K562 (cell line): ENCODE measurements around the gene KCNK3. TPM values are rescaled to one million over a fixed set of nuclear protein-coding genes. Genes with fewer than 3 reads are reported as not detected.

Experiments
- ATAC-seq: fragments of 200-7000 bp; cut with Tn5 transposase; 3 replicates; pipeline ENCODE4 v1.9.1; 2020; ENCODE audit warnings: moderate library complexity
- BruUV-seq: library from RNA; stranded (reverse); fragments of 400-500 nt; replicated peaks from 2 replicates; lab custom pipeline; 2021; lab: Mats Ljungman, UMichigan
- CTCF ChIA-PET: fragments of 300-600 bp; formaldehyde crosslinking; extraction: SDS; loops from one replicate; lab custom pipeline; 2021; ENCODE audit warnings: low intra/inter-chr PET ratio; lab: Yijun Ruan, JAX
- POLR2A ChIA-PET: fragments of 300-600, 350-650 bp; sonication (Branson Sonifier 250); formaldehyde crosslinking; extraction: SDS; loops from one replicate; lab custom pipeline; 2021; ENCODE audit warnings: antibody characterized with exemption, inconsistent platforms; lab: Yijun Ruan, JAX
- DNase-seq, 4 experiments: peaks; one replicate each; pipeline versions ENCODE4 v3.0.0 to v3.0.0-alpha.2; 2011 to 2018; ENCODE audit warnings: low spot score in 3 of 4, mixed read lengths in 3 of 4; ENCODE audit errors: extremely low read depth in 1 of 4
- FAIRE-seq: peaks from 2 replicates; lab custom pipeline; 2011; peaks lifted over from hg19 to GRCh38; lab: Jason Lieb, UNC
- H2AFZ ChIP-seq: 2 replicates; pipeline ENCODE4 v1.6.0; 2011; ENCODE audit warnings: low read depth, low read length, control low read depth, inconsistent platforms
- H3K27ac ChIP-seq: fragments of 200-600 bp; 3 replicates; pipeline ENCODE4 v1.8.0; 2011; ENCODE audit warnings: low read depth, mild to moderate bottlenecking, control low read depth, inconsistent platforms, low read length, moderate library complexity, mixed read lengths; ENCODE audit errors: extremely low read depth
- H3K27me3 ChIP-seq, 2 experiments: fragments of 300-600 bp in 1 of 2; 2 replicates in 1 of 2; 3 replicates in 1 of 2; pipeline versions ENCODE4 v1.6.0 to v1.8.0; 2011; ENCODE audit warnings: inconsistent platforms in 2 of 2, low read length in 2 of 2, mild to moderate bottlenecking in 1 of 2, mixed read lengths in 1 of 2, moderate library complexity in 1 of 2; ENCODE audit not compliant: control insufficient read depth in 2 of 2, insufficient read depth in 2 of 2
- H3K36me3 ChIP-seq: fragments of 300-600 bp; 3 replicates; pipeline ENCODE4 v1.8.0; 2011; ENCODE audit warnings: mild to moderate bottlenecking, low read length, inconsistent platforms; ENCODE audit not compliant: control insufficient read depth, insufficient read depth
- H3K4me1 ChIP-seq, 2 experiments: fragments of 200-600 bp in 1 of 2; replicated peaks in 1 of 2; 2 replicates in 1 of 2; 3 replicates in 1 of 2; pipeline versions ENCODE4 v1.5.1 to v1.8.0; 2011; ENCODE audit warnings: inconsistent platforms in 2 of 2, low read length in 2 of 2, mild to moderate bottlenecking in 1 of 2, mixed read lengths in 1 of 2, moderate library complexity in 1 of 2; ENCODE audit not compliant: control insufficient read depth in 2 of 2, insufficient read depth in 2 of 2
- H3K4me2 ChIP-seq: 2 replicates; pipeline ENCODE4 v1.6.1; 2011; ENCODE audit warnings: low read length, control low read depth, inconsistent platforms, mixed read lengths; ENCODE audit not compliant: insufficient read depth
- H3K4me3 ChIP-seq: fragments of 200-600 bp; sonication (generic), shearing (Covaris generic); 2 replicates; pipeline ENCODE4 v1.5.1; 2016; ENCODE audit warnings: control low read depth, inconsistent platforms
- H3K79me2 ChIP-seq: fragments of 200-600 bp; 3 replicates; pipeline ENCODE4 v1.8.0; 2011; ENCODE audit warnings: low read length, inconsistent platforms; ENCODE audit not compliant: control insufficient read depth, insufficient read depth
- H3K9ac ChIP-seq, 2 experiments: 2 replicates each; pipeline versions ENCODE4 v1.6.0 to v1.6.1; 2011; ENCODE audit warnings: low read depth in 2 of 2, low read length in 2 of 2, control low read depth in 1 of 2, inconsistent platforms in 1 of 2, mild to moderate bottlenecking in 1 of 2, mixed read lengths in 1 of 2; ENCODE audit not compliant: insufficient read depth in 1 of 2
- H3K9me1 ChIP-seq: one replicate; pipeline ENCODE4 v1.6.0; 2011; ENCODE audit warnings: inconsistent platforms, mild to moderate bottlenecking, low read length, moderate library complexity; ENCODE audit not compliant: control insufficient read depth, insufficient read depth
- H3K9me3 ChIP-seq: replicated peaks from 2 replicates; pipeline ENCODE4 v1.5.1; 2011; ENCODE audit warnings: low read depth, low read length, inconsistent platforms; ENCODE audit not compliant: control insufficient read depth, insufficient read depth
- H4K20me1 ChIP-seq: replicated peaks from 2 replicates; pipeline ENCODE4 v1.6.1; 2011; ENCODE audit warnings: low read length, inconsistent platforms, mixed read lengths; ENCODE audit not compliant: control insufficient read depth, insufficient read depth
- HDAC2 ChIP-seq: fragments of 450-650 bp; IDR thresholded peaks from 2 replicates; pipeline ENCODE4 v1.6.1; 2016; ENCODE audit warnings: mild to moderate bottlenecking
- HMGN3 ChIP-seq: IDR thresholded peaks from 2 replicates; pipeline ENCODE4 v1.6.1; 2011; ENCODE audit warnings: borderline replicate concordance, low read depth, mild to moderate bottlenecking, mixed read lengths, low read length; ENCODE audit not compliant: insufficient read length; ENCODE audit errors: extremely low read depth
- HNRNPL ChIP-seq: fragments of 200-400 bp; formaldehyde crosslinking; IDR thresholded peaks from 2 replicates; pipeline ENCODE4 v1.6.1; 2017; ENCODE audit warnings: low read depth, mild to moderate bottlenecking, low read length
- ILF3 ChIP-seq: fragments of 450-650 bp; IDR thresholded peaks from 2 replicates; pipeline ENCODE4 v1.6.1; 2018; ENCODE audit warnings: antibody characterized with exemption, mild to moderate bottlenecking, moderate library complexity, borderline replicate concordance
- JUND ChIP-seq, 2 experiments: IDR thresholded peaks; 2 replicates in 1 of 2; 3 replicates in 1 of 2; pipeline ENCODE4 v1.6.1; 2011; ENCODE audit warnings: borderline replicate concordance in 2 of 2, low read depth in 2 of 2, low read length in 2 of 2, improper control_type of control experiment in 1 of 2, missing biosample characterization in 1 of 2, missing genetic modification characterization in 1 of 2, missing genetic modification reagents in 1 of 2
- RB1 ChIP-seq: fragments of 450-650 bp; IDR thresholded peaks from 2 replicates; pipeline ENCODE4 v1.6.1; 2017; ENCODE audit warnings: low read depth, mild to moderate bottlenecking
- SRF ChIP-seq, 2 experiments: fragments of 250-450, 450-650 bp in 1 of 2; sonication (Bioruptor Pico) in 1 of 2; sonication (generic) in 1 of 2; formaldehyde crosslinking; IDR thresholded peaks; 2 replicates each; pipeline versions ENCODE4 v1.5.0 to v1.5.1; 2020 to 2022; ENCODE audit warnings: mild to moderate bottlenecking in 1 of 2, missing genetic modification reagents in 1 of 2
- TBP ChIP-seq: optimal IDR thresholded peaks from 2 replicates; pipeline ENCODE3; 2011; ENCODE audit warnings: low read depth, low read length, improper control_type of control experiment
- U2AF2 ChIP-seq: fragments of 200-400 bp; formaldehyde crosslinking; optimal IDR thresholded peaks from 2 replicates; pipeline ENCODE3; 2017; ENCODE audit warnings: low read depth, mild to moderate bottlenecking, low read length
- WGBS: fragments of 100-300 bp; shearing (Covaris generic); methylation state at CpG from one replicate; pipeline ENCODE4 v1.1.6; 2016; ENCODE audit warnings: low coverage, mixed read lengths; ENCODE audit not compliant: insufficient coverage; ENCODE audit errors: missing lambda C conversion rate; 5-methylcytosine and 5-hydroxymethylcytosine counted together
- in situ Hi-C: fragments of 300-500 bp; cut with MboI; formaldehyde crosslinking; loops from 4 replicates; pipeline ENCODE4 v1.15.0; 2018; ENCODE audit warnings: inconsistent platforms, mixed read lengths
- intact Hi-C: fragments of 100-400 bp; cut with micrococcal nuclease; formaldehyde crosslinking; loops from 2 replicates; pipeline ENCODE4 v1.14.2; 2022
- polyA plus RNA-seq, 8 experiments: library from polyadenylated mRNA; depleted of rRNA in 4 of 8; stranded (reverse) in 5 of 8; unstranded in 3 of 8; fragments of >200 nt; fragmentation: Nextera tagmentation in 2 of 8; fragmentation: Illumina TruSeq in 1 of 8; extraction: Ambion mirVana in 2 of 8; extraction: Trizol in 1 of 8; gene quantifications; 2 replicates each; pipeline versions ENCODE4 v1.2.1 to v1.2.3, GENCODE V29; 2011 to 2014; ENCODE audit warnings: inconsistent platforms in 1 of 8, missing spikeins in 1 of 8
- total RNA-seq, 7 experiments: library from RNA; depleted of rRNA in 6 of 7; stranded (reverse); fragments of >200 nt in 6 of 7; fragmentation: Illumina TruSeq in 2 of 7; extraction: Trizol in 2 of 7; gene quantifications; 2 replicates each; pipeline versions ENCODE4 v1.2.1 to v1.2.3, GENCODE V29; 2011 to 2021; ENCODE audit warnings: low replicate concordance in 1 of 7
- TF ChIP-seq, protein P1 (sequence below): fragments of 450-650 bp; conservative IDR thresholded peaks from 2 replicates; pipeline ENCODE4 v1.6.1; 2016; ENCODE audit warnings: missing genetic modification characterization, low read depth, mild to moderate bottlenecking, control low read depth, missing compliant biosample characterization
- TF ChIP-seq, protein P2 (sequence below): fragments of 450-650 bp; IDR thresholded peaks from 2 replicates; pipeline ENCODE4 v1.6.1; 2016; ENCODE audit warnings: mild to moderate bottlenecking
- TF ChIP-seq, protein P3 (sequence below), 2 experiments: IDR thresholded peaks; 2 replicates each; pipeline ENCODE4 v1.6.1; 2011; ENCODE audit warnings: borderline replicate concordance in 1 of 2, control low read depth in 1 of 2, low read depth in 1 of 2, low read length in 1 of 2, mild to moderate bottlenecking in 1 of 2, mixed read lengths in 1 of 2, moderate library complexity in 1 of 2; ENCODE audit not compliant: insufficient read depth in 1 of 2, insufficient read length in 1 of 2, poor library complexity in 1 of 2, severe bottlenecking in 1 of 2; ENCODE audit errors: extremely low read depth in 1 of 2
- TF ChIP-seq, protein P4 (sequence below): fragments of 250-450 bp; sonication (Bioruptor Pico); IDR thresholded peaks from 2 replicates; pipeline ENCODE4 v1.4.0; 2020; ENCODE audit warnings: mild to moderate bottlenecking, moderate library complexity

Gene KCNK3
- total and polyA plus RNA-seq, 9 of the 15 experiments (the other 6 are each of a cell fraction or from before 2014, with no cell fraction given): 0.01 to 0.20 (median 0.07) TPM; not detected in 5

DNA sequence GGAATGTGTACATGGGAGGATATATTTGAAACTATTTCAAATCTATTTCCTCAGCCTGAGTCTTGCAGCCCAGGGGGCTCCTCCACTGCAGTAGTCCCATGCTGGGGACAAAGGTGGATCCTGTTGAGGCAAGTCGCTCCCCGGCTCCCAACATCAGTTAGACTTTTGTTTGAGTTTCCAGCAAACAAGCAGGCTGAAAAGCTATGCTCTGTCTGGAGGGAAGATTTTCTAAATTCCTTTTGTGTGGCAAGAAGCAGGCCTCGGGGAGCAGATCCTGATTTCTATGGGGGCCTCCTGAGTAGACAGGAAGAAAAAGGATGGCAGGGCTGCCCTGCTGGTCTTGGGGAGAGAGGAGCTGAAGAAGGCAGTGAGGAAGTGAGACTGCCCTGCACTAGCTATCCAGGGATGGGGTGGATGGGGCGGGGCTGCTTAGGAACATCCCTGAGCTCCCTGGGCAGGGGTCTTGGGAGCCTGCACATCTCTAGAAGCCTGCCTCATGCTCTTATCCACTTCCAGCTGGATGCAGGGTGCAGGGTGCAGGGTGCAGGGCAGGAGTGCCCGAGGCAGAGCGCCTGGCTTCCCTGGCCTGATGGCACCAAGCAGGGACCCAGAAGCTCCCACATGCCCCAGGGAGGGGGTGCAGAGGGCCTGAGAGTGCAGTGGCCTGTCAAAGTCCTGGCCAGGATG is 45.4 kb upstream of the KCNK3 start:
- Histone ChIP-seq H3K9me3 (0 out of 2 replicates have a peak, but pooled peaks cover 2% of the 10 kb centered on the region), H2AFZ (no peak overlapping the region), H3K4me2 (no peak overlapping the region), H3K9me1 (no peaks in the 10 kb centered on the region), H3K36me3 (no peaks in the 10 kb centered on the region), H3K4me3 (no peak overlapping the region), H4K20me1 (no peaks in the 10 kb centered on the region), H3K4me1 (no peaks in the 10 kb centered on the region), H3K27ac (no peak overlapping the region), H3K27me3 (peaks cover 26 to 75% of the 10 kb centered on the region in 2 experiments), H3K79me2 (no peaks in the 10 kb centered on the region), H3K9ac (no peak overlapping the region)
- POLR2A ChIA-PET: interaction anchor here (0.5 to 1.1 kb wide), 2 partner anchors 86 to 285 kb away, joined by 3 read pairs; no protein-coding TSS in a partner anchor
- intact Hi-C loops: no loop called here
- ATAC-seq: no peak
- no peak for FAIRE-seq
- in situ Hi-C loops: no loop called here
- CTCF ChIA-PET: no interaction called here
- no peak for DNase-seq
- 0% methylated on average over 5 of the region's 6 CpGs for WGBS
- BruUV-seq: no TSS peak
- TF ChIP-seq SRF (CRISPR knock-in tag; IDR thresholded peaks at IDR 0.05): no peak
- TF ChIP-seq RB1: no peak
- TF ChIP-seq HDAC2: no peak
- TF ChIP-seq, protein P1, sequence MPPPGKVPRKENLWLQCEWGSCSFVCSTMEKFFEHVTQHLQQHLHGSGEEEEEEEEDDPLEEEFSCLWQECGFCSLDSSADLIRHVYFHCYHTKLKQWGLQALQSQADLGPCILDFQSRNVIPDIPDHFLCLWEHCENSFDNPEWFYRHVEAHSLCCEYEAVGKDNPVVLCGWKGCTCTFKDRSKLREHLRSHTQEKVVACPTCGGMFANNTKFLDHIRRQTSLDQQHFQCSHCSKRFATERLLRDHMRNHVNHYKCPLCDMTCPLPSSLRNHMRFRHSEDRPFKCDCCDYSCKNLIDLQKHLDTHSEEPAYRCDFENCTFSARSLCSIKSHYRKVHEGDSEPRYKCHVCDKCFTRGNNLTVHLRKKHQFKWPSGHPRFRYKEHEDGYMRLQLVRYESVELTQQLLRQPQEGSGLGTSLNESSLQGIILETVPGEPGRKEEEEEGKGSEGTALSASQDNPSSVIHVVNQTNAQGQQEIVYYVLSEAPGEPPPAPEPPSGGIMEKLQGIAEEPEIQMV: no peak
- TF ChIP-seq, protein P2, sequence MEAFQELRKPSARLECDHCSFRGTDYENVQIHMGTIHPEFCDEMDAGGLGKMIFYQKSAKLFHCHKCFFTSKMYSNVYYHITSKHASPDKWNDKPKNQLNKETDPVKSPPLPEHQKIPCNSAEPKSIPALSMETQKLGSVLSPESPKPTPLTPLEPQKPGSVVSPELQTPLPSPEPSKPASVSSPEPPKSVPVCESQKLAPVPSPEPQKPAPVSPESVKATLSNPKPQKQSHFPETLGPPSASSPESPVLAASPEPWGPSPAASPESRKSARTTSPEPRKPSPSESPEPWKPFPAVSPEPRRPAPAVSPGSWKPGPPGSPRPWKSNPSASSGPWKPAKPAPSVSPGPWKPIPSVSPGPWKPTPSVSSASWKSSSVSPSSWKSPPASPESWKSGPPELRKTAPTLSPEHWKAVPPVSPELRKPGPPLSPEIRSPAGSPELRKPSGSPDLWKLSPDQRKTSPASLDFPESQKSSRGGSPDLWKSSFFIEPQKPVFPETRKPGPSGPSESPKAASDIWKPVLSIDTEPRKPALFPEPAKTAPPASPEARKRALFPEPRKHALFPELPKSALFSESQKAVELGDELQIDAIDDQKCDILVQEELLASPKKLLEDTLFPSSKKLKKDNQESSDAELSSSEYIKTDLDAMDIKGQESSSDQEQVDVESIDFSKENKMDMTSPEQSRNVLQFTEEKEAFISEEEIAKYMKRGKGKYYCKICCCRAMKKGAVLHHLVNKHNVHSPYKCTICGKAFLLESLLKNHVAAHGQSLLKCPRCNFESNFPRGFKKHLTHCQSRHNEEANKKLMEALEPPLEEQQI: no peak
- TF ChIP-seq, protein P3, sequence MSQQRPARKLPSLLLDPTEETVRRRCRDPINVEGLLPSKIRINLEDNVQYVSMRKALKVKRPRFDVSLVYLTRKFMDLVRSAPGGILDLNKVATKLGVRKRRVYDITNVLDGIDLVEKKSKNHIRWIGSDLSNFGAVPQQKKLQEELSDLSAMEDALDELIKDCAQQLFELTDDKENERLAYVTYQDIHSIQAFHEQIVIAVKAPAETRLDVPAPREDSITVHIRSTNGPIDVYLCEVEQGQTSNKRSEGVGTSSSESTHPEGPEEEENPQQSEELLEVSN (IDR thresholded peaks at IDR 0.05; ENCODE audit: borderline replicate concordance in 1 of 2, extremely low read depth in 1 of 2, insufficient read depth in 1 of 2, insufficient read length in 1 of 2, low read depth in 1 of 2, low read length in 1 of 2, poor library complexity in 1 of 2, severe bottlenecking in 1 of 2): no peak
- TF ChIP-seq HNRNPL: no peak
- TF ChIP-seq, protein P4, sequence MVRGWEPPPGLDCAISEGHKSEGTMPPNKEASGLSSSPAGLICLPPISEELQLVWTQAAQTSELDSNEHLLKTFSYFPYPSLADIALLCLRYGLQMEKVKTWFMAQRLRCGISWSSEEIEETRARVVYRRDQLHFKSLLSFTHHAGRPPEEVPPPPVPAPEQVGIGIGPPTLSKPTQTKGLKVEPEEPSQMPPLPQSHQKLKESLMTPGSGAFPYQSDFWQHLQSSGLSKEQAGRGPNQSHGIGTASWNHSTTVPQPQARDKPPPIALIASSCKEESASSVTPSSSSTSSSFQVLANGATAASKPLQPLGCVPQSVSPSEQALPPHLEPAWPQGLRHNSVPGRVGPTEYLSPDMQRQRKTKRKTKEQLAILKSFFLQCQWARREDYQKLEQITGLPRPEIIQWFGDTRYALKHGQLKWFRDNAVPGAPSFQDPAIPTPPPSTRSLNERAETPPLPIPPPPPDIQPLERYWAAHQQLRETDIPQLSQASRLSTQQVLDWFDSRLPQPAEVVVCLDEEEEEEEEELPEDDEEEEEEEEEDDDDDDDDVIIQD (CRISPR knock-in tag): no peak
- no peak for TF ChIP-seq U2AF2
- TF ChIP-seq ILF3: no peak
- TF ChIP-seq HMGN3: no peak
- no peak for TF ChIP-seq JUND (IDR thresholded peaks at IDR 0.05; ENCODE audit: borderline replicate concordance, low read depth, low read length)
- TF ChIP-seq JUND (tag; IDR thresholded peaks at IDR 0.05; ENCODE audit: borderline replicate concordance, low read depth, low read length): no peak
- no peak for TF ChIP-seq TBP
